ENCODE data around the gene SUMF1. TPM values are rescaled to one million over a fixed set of nuclear protein-coding genes. Genes with fewer than 3 reads are reported as not detected.

Gene SUMF1
- total and polyA plus RNA-seq, 8 donors, result 5.3 to 170 (median 39.9) TPM

- TF ChIP-seq EP300 (IDR thresholded peaks at IDR 0.05) (no peak), POLR2AphosphoS5 (IDR thresholded peaks at IDR 0.05) (no peak), CTCF (IDR thresholded peaks at IDR 0.05) (no peak), POLR2A (IDR thresholded peaks at IDR 0.05) (no peak)
- intact Hi-C loops (cut with DNase I; ENCODE audit: low total_unique reads), result no loop called here
These were observed 12.9 kb downstream of the SUMF1 start for GRCh38 chr3:4454142-4454541.

GRCh38 chr3:4449043-4449805 is 17.8 kb downstream of the SUMF1 start:
- TF ChIP-seq CTCF (IDR thresholded peaks at IDR 0.05), result no peak
- TF ChIP-seq POLR2AphosphoS5 (IDR thresholded peaks at IDR 0.05), result peak in 2 of 3 donors; percentile 26 to 57
- no peaks in the 10 kb centered on the region for H3K27me3 ChIP-seq
- intact Hi-C loops (cut with DNase I; ENCODE audit: low total_unique reads), result no loop called here
- WGBS, 5 donors, result 27 to 57% (median 42%) methylated on average over 5 of the region's 5 CpGs
- peaks cover 0 to 18% (median 7%) of the 10 kb centered on the region in 4 donors for H3K4me1 ChIP-seq
- no peaks in the 10 kb centered on the region for H3K9me3 ChIP-seq
- H3K36me3 ChIP-seq, result peaks cover 0 to 60% (median 51%) of the 10 kb centered on the region in 4 donors
- no peak overlapping the region for H3K4me3 ChIP-seq
- H3K27ac ChIP-seq, result peak overlapping the region; percentile 16 to 79 (median 64)
- DNase-seq, result peak in 1 of 2 donors; percentile 62

More at GRCh38 chr3:4454142-4454541, 12.9 kb downstream of the SUMF1 start:
- no peak overlapping the region for H3K27ac ChIP-seq
- no peaks in the 10 kb centered on the region for H3K27me3 ChIP-seq
- no peak overlapping the region for H3K4me3 ChIP-seq
- no peak for DNase-seq
- H3K4me1 ChIP-seq, result peaks cover 0 to 9% (median 3%) of the 10 kb centered on the region in 4 donors
- peaks cover 0 to 23% (median 18%) of the 10 kb centered on the region in 4 donors for H3K36me3 ChIP-seq
- no peaks in the 10 kb centered on the region for H3K9me3 ChIP-seq

GRCh38 chr3:4448187-4448586 is 18.9 kb downstream of the SUMF1 start:
- intact Hi-C loops (cut with DNase I; ENCODE audit: low total_unique reads), result no loop called here

More at GRCh38 chr3:4448187-4448586, 18.9 kb downstream of the SUMF1 start:
- no peak overlapping the region for H3K4me3 ChIP-seq
- H3K9me3 ChIP-seq, result no peaks in the 10 kb centered on the region
- H3K4me1 ChIP-seq, result peaks cover 0 to 18% (median 7%) of the 10 kb centered on the region in 4 donors
- 55 to 76% (median 70%) methylated on average over 6 of the region's 6 CpGs for WGBS, 5 donors
- peaks cover 0 to 66% (median 59%) of the 10 kb centered on the region in 4 donors for H3K36me3 ChIP-seq
- H3K27me3 ChIP-seq, result no peaks in the 10 kb centered on the region
- peak overlapping the region in 3 of 5 donors; percentile 64 to 79 (median 72) for H3K27ac ChIP-seq
- no peak for DNase-seq
- no peak for TF ChIP-seq POLR2A (IDR thresholded peaks at IDR 0.05)
- TF ChIP-seq EP300 (IDR thresholded peaks at IDR 0.05), result no peak
- no peak for TF ChIP-seq CTCF (IDR thresholded peaks at IDR 0.05)
- no peak for TF ChIP-seq POLR2AphosphoS5 (IDR thresholded peaks at IDR 0.05)

Data from stomach (tissue), 9 donors.